ENCODE data around the gene SORCS2. TPM values are rescaled to one million over a fixed set of nuclear protein-coding genes. Genes with fewer than 3 reads are reported as not detected.

SORCS2 gene
- total RNA-seq, 4 donors from 2014 or later = 0.07 to 1.2 (median 0.11) TPM

- Histone ChIP-seq H3K4me3 (no peak overlapping the region), H3K27me3 (no peaks in the 10 kb centered on the region), H3K9me3 (no peaks in the 10 kb centered on the region), H3K36me3 (no peaks in the 10 kb centered on the region), H3K4me1 (no peaks in the 10 kb centered on the region), H3K27ac (no peak overlapping the region)
- in situ Hi-C loops (cut with MboI; ENCODE audit: low sequenced_read_pairs in 4 of 4) (no loop called here), intact Hi-C loops (cut with DNase I; ENCODE audit: low total_unique reads) (no loop called here)
- ATAC-seq (no peak), DNase-seq (no peak)
- TF ChIP-seq, protein P1, sequence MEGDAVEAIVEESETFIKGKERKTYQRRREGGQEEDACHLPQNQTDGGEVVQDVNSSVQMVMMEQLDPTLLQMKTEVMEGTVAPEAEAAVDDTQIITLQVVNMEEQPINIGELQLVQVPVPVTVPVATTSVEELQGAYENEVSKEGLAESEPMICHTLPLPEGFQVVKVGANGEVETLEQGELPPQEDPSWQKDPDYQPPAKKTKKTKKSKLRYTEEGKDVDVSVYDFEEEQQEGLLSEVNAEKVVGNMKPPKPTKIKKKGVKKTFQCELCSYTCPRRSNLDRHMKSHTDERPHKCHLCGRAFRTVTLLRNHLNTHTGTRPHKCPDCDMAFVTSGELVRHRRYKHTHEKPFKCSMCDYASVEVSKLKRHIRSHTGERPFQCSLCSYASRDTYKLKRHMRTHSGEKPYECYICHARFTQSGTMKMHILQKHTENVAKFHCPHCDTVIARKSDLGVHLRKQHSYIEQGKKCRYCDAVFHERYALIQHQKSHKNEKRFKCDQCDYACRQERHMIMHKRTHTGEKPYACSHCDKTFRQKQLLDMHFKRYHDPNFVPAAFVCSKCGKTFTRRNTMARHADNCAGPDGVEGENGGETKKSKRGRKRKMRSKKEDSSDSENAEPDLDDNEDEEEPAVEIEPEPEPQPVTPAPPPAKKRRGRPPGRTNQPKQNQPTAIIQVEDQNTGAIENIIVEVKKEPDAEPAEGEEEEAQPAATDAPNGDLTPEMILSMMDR (IDR thresholded peaks at IDR 0.05 in 4 of 5, conservative IDR thresholded peaks at IDR 0.05 in 1 of 5) = no peak
- TF ChIP-seq POLR2A (IDR thresholded peaks at IDR 0.05) = no peak
Observed at GRCh38 chr4:7441201-7441600, 248.9 kb downstream of the SORCS2 start.

DNA sequence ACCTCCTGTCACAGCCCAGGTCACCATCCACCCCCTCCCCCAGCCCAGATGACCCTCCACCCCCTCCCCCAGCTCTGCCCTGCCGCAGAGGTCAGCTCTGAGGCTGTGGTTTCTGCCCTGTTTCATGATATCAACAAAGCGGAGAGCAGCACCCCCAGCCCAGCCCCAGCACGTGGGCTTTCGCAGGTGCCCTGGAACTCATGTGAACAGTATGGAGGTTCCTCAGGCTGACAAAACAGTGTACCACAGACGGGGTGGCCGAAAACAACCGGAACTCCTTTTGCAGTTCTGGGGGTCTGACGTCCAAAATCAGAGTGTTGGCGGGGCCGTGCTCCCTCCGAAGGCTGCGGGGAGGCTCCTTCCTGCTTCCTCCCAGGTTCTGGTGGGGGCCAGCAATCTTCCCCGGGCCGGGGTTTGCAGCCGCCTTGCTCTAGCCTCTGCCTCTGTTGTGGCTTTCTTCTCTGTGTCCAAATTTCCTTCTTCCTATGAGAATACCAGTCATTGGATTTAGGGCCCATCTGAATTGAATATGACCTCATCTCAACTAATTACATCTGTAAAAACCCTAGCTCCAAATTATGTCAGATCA, 250.3 kb downstream of the SORCS2 start:
- in situ Hi-C loops (cut with MboI; ENCODE audit: low sequenced_read_pairs in 4 of 4) = no loop called here

DNA sequence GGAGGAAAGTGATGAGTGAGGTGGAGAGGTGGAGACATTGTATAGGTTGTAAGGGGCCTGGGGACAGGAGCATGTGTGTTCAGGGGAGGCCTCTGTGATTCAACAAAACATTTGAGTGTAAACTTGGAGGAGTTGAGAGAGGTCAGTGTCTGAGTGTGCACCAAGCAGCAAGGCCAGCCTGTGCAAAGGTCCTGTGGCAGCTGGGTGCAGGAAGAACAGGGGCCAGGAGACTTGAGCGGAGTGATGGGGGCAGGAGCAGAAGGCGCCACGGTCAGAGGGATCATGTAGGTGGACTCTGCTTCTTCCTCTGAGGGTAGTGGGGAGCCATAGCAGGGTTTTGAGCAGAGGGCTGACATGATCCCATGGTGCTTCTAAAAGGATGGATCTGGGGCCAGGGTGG, 252.0 kb downstream of the SORCS2 start:
- Histone ChIP-seq H3K9me3 (no peaks in the 10 kb centered on the region), H3K27ac (no peak overlapping the region), H3K27me3 (no peaks in the 10 kb centered on the region), H3K36me3 (no peaks in the 10 kb centered on the region), H3K4me1 (no peaks in the 10 kb centered on the region), H3K4me3 (no peak overlapping the region)
- no peak for DNase-seq
- ATAC-seq = no peak
- in situ Hi-C loops (cut with MboI; ENCODE audit: low sequenced_read_pairs in 4 of 4) (no loop called here), intact Hi-C loops (cut with DNase I; ENCODE audit: low total_unique reads) (no loop called here)
- TF ChIP-seq POLR2A (IDR thresholded peaks at IDR 0.05) = no peak
- TF ChIP-seq, protein P1 (IDR thresholded peaks at IDR 0.05 in 4 of 5, conservative IDR thresholded peaks at IDR 0.05 in 1 of 5) = no peak

More for the DNA sequence above, 250.3 kb downstream of the SORCS2 start:
- ATAC-seq (no peak), DNase-seq (no peak)
- Histone ChIP-seq H3K27ac (no peak overlapping the region), H3K4me3 (no peak overlapping the region), H3K27me3 (no peaks in the 10 kb centered on the region), H3K9me3 (no peaks in the 10 kb centered on the region), H3K36me3 (no peaks in the 10 kb centered on the region), H3K4me1 (no peaks in the 10 kb centered on the region)
- TF ChIP-seq POLR2A (IDR thresholded peaks at IDR 0.05) = no peak
- TF ChIP-seq, protein P1 (IDR thresholded peaks at IDR 0.05 in 4 of 5, conservative IDR thresholded peaks at IDR 0.05 in 1 of 5) = no peak
- intact Hi-C loops (cut with DNase I; ENCODE audit: low total_unique reads) = no loop called here

GRCh38 chr4:7444731-7445130, 252.4 kb downstream of the SORCS2 start:
- Histone ChIP-seq H3K27me3 (peaks cover 0 to 2% (median 0%) of the 10 kb centered on the region in 3 donors), H3K27ac (no peak overlapping the region), H3K36me3 (no peaks in the 10 kb centered on the region), H3K4me3 (no peak overlapping the region), H3K4me1 (no peaks in the 10 kb centered on the region), H3K9me3 (no peaks in the 10 kb centered on the region)
- intact Hi-C loops (cut with DNase I; ENCODE audit: low total_unique reads) = no loop called here
- in situ Hi-C loops (cut with MboI; ENCODE audit: low sequenced_read_pairs in 4 of 4) = no loop called here
- TF ChIP-seq POLR2A (IDR thresholded peaks at IDR 0.05) = no peak
- TF ChIP-seq, protein P1 (IDR thresholded peaks at IDR 0.05 in 4 of 5, conservative IDR thresholded peaks at IDR 0.05 in 1 of 5) = no peak
- no peak for DNase-seq
- ATAC-seq = no peak

- Histone ChIP-seq H3K4me3 (no peak overlapping the region), H3K27me3 (peaks cover 0 to 3% (median 0%) of the 10 kb centered on the region in 3 donors), H3K9me3 (no peaks in the 10 kb centered on the region), H3K27ac (no peak overlapping the region), H3K36me3 (no peaks in the 10 kb centered on the region), H3K4me1 (no peaks in the 10 kb centered on the region)
- no peak for TF ChIP-seq POLR2A (IDR thresholded peaks at IDR 0.05)
- TF ChIP-seq, protein P1 (IDR thresholded peaks at IDR 0.05 in 4 of 5, conservative IDR thresholded peaks at IDR 0.05 in 1 of 5) = no peak
- intact Hi-C loops (cut with DNase I; ENCODE audit: low total_unique reads) (no loop called here), in situ Hi-C loops (cut with MboI; ENCODE audit: low sequenced_read_pairs in 4 of 4) (no loop called here)
- DNase-seq (no peak), ATAC-seq (no peak)
Observed at GRCh38 chr4:7447236-7447635, 254.9 kb downstream of the SORCS2 start.

Data from gastrocnemius medialis (tissue), 4 donors.